Erythroblast (primary cell): ENCODE measurements around the gene SPRED3.

Experiments
- DNase-seq, 2 experiments: peaks; one replicate each; lab custom pipeline; 2025; lab: John Stamatoyannopoulos, UW
- GATA1 ChIP-seq: IDR thresholded peaks from 2 replicates; pipeline ENCODE4 v1.6.1; 2011; ENCODE audit warnings: low read depth, mild to moderate bottlenecking, control low read depth, low read length, moderate library complexity
- POLR2A ChIP-seq: IDR thresholded peaks from 2 replicates; pipeline ENCODE4 v1.6.1; 2011; ENCODE audit warnings: mild to moderate bottlenecking, low read length

The SPRED3 gene

GRCh38 chr19:38381138-38381537, 7.4 kb upstream of the SPRED3 start:
- TF ChIP-seq GATA1 (no peak), POLR2A (no peak)
- DNase-seq = no peak

GRCh38 chr19:38383184-38383583, 5.3 kb upstream of the SPRED3 start:
- DNase-seq = no peak
- TF ChIP-seq POLR2A (no peak), GATA1 (no peak)

GRCh38 chr19:38383743-38384142, 4.8 kb upstream of the SPRED3 start:
- no peak for DNase-seq
- TF ChIP-seq GATA1 (no peak), POLR2A (no peak)

GRCh38 chr19:38384209-38385027, 4.1 kb upstream of the SPRED3 start:
- TF ChIP-seq GATA1 (no peak), POLR2A (peak; percentile 25)
- DNase-seq = no peak

- TF ChIP-seq GATA1 = no peak
- no peak for TF ChIP-seq POLR2A
Observed at GRCh38 chr19:38385057-38385803, 3.3 kb upstream of the SPRED3 start.

GRCh38 chr19:38385804-38386257, 2.7 kb upstream of the SPRED3 start:
- TF ChIP-seq POLR2A (no peak), GATA1 (no peak)
- DNase-seq = no peak

More at GRCh38 chr19:38385057-38385803, 3.3 kb upstream of the SPRED3 start:
- no peak for DNase-seq

- no peak for DNase-seq
- TF ChIP-seq GATA1 (no peak), POLR2A (no peak)
Observed at GRCh38 chr19:38386300-38386970, 2.1 kb upstream of the SPRED3 start.

GRCh38 chr19:38386971-38387549, 1.4 kb upstream of the SPRED3 start:
- no peak for TF ChIP-seq POLR2A
- TF ChIP-seq GATA1 = no peak
- peak; percentile 63 to 70 for DNase-seq

GRCh38 chr19:38387550-38388348, 748 bp upstream of the SPRED3 start, which contains the start of gene GGN:
Gene GGN, minus strand, starts transcription at chr19:38388034. Its CDS starts 773 bp downstream, at chr19:38387261.
- DNase-seq = peak; percentile 76 to 84
- TF ChIP-seq POLR2A (no peak), GATA1 (no peak)

GRCh38 chr19:38389101-38389925, 816 bp downstream of the SPRED3 start:
- TF ChIP-seq POLR2A (no peak), GATA1 (no peak)
- DNase-seq = no peak

- DNase-seq = no peak
- TF ChIP-seq POLR2A (no peak), GATA1 (no peak)
Observed at GRCh38 chr19:38389957-38390924, 1.7 kb downstream of the SPRED3 start.
